Activated T-cell treated with anti-CD3 and anti-CD28 coated beads, Interleukin-2, amount 50 U/mL, for 72 hours (primary cell): Measurements from ENCODE around the gene LAMA5. TPM values are rescaled to one million over a fixed set of nuclear protein-coding genes. Genes with fewer than 3 reads are reported as not detected.

ENCODE experiments used
- ATAC-seq, 2 donors: fragments of 150-1000 bp; cut with Tn5 transposase; replicated peaks in 1 of 2; 2 replicates each; pipeline ENCODE4 v1.10.0; 2021; ENCODE audit warnings: moderate library complexity in 2 of 2, mild to moderate bottlenecking in 1 of 2
- DNase-seq, 2 donors: peaks; one replicate each; pipeline ENCODE4 v3.0.0; 2021 to 2022; ENCODE audit warnings: mixed read lengths in 1 of 2
- H3K27ac Mint-ChIP-seq: one replicate; pipeline ENCODE4 v1.8.0; 2022; ENCODE audit warnings: mild to moderate bottlenecking, moderate library complexity, mixed read lengths
- H3K27me3 Mint-ChIP-seq: one replicate; pipeline ENCODE4 v1.8.0; 2022; ENCODE audit warnings: low read depth, mixed read lengths
- H3K36me3 Mint-ChIP-seq, 2 donors: one replicate each; pipeline ENCODE4 v1.8.0; 2022; ENCODE audit warnings: mixed read lengths in 2 of 2, mild to moderate bottlenecking in 1 of 2; ENCODE audit not compliant: insufficient read depth in 2 of 2
- H3K4me1 Mint-ChIP-seq: one replicate; pipeline ENCODE4 v1.8.0; 2022; ENCODE audit warnings: low read depth, mixed read lengths
- H3K4me3 Mint-ChIP-seq, 2 donors: one replicate each; pipeline ENCODE4 v1.8.0; 2022; ENCODE audit warnings: mild to moderate bottlenecking in 2 of 2, mixed read lengths in 2 of 2, moderate library complexity in 2 of 2
- H3K9me3 Mint-ChIP-seq, 2 donors: one replicate each; pipeline ENCODE4 v1.8.0; 2022; ENCODE audit warnings: mixed read lengths in 2 of 2
- total RNA-seq, 2 donors: library from RNA; stranded (reverse); gene quantifications; one replicate each; pipeline ENCODE4 v1.2.3, GENCODE V29; 2022

LAMA5 gene
- total RNA-seq, 2 donors from 2014 or later: 0.86 to 0.99 TPM

GRCh38 chr20:62353289-62354030 lies 13.7 kb downstream of the LAMA5 start:
- Mint-ChIP-seq H3K9me3 (peaks cover 4 to 5% of the 10 kb centered on the region in 2 donors), H3K27me3 (no peaks in the 10 kb centered on the region), H3K4me3 (no peak overlapping the region), H3K27ac (no peak overlapping the region), H3K4me1 (no peaks in the 10 kb centered on the region), H3K36me3 (peaks cover 4 to 5% of the 10 kb centered on the region in 2 donors)
- ATAC-seq (no peak), DNase-seq (no peak)

- ATAC-seq (no peak), DNase-seq (no peak)
- Mint-ChIP-seq H3K9me3 (peaks cover 4 to 7% of the 10 kb centered on the region in 2 donors), H3K36me3 (peaks cover 5 to 6% of the 10 kb centered on the region in 2 donors), H3K27ac (no peak overlapping the region), H3K4me1 (no peaks in the 10 kb centered on the region), H3K4me3 (no peak overlapping the region), H3K27me3 (no peaks in the 10 kb centered on the region)
These were observed 14.5 kb downstream of the LAMA5 start for GRCh38 chr20:62352402-62353288.

GRCh38 chr20:62351469-62352401 lies 15.4 kb downstream of the LAMA5 start:
- Mint-ChIP-seq H3K4me3 (no peak overlapping the region), H3K36me3 (peaks cover 5 to 6% of the 10 kb centered on the region in 2 donors), H3K9me3 (peaks cover 4 to 7% of the 10 kb centered on the region in 2 donors), H3K27me3 (no peaks in the 10 kb centered on the region), H3K27ac (no peak overlapping the region), H3K4me1 (no peaks in the 10 kb centered on the region)
- DNase-seq (no peak), ATAC-seq (no peak)

- ATAC-seq (no peak), DNase-seq (no peak)
- H3K36me3 Mint-ChIP-seq: peaks cover 5 to 6% of the 10 kb centered on the region in 2 donors
- H3K4me1 Mint-ChIP-seq: no peaks in the 10 kb centered on the region
- peaks cover 4 to 7% of the 10 kb centered on the region in 2 donors for H3K9me3 Mint-ChIP-seq
- no peak overlapping the region for H3K27ac Mint-ChIP-seq
- H3K4me3 Mint-ChIP-seq: no peak overlapping the region
- H3K27me3 Mint-ChIP-seq: no peaks in the 10 kb centered on the region
These were observed 16.3 kb downstream of the LAMA5 start for GRCh38 chr20:62350629-62351422.

- ATAC-seq (no peak), DNase-seq (no peak)
- no peak overlapping the region for H3K4me3 Mint-ChIP-seq
- no peaks in the 10 kb centered on the region for H3K4me1 Mint-ChIP-seq
- peaks cover 4 to 7% of the 10 kb centered on the region in 2 donors for H3K9me3 Mint-ChIP-seq
- H3K36me3 Mint-ChIP-seq: peaks cover 5 to 6% of the 10 kb centered on the region in 2 donors
- no peaks in the 10 kb centered on the region for H3K27me3 Mint-ChIP-seq
- H3K27ac Mint-ChIP-seq: no peak overlapping the region
These were observed 16.9 kb downstream of the LAMA5 start for GRCh38 chr20:62350098-62350628.

GRCh38 chr20:62349556-62350097 lies 17.5 kb downstream of the LAMA5 start:
- Mint-ChIP-seq H3K4me1 (no peaks in the 10 kb centered on the region), H3K9me3 (peaks cover 4 to 7% of the 10 kb centered on the region in 2 donors), H3K4me3 (no peak overlapping the region), H3K27ac (no peak overlapping the region), H3K27me3 (no peaks in the 10 kb centered on the region), H3K36me3 (peaks cover 5 to 6% of the 10 kb centered on the region in 2 donors)
- DNase-seq (no peak), ATAC-seq (no peak)

GRCh38 chr20:62348604-62349003 lies 18.5 kb downstream of the LAMA5 start:
- H3K27ac Mint-ChIP-seq: no peak overlapping the region
- H3K4me1 Mint-ChIP-seq: no peaks in the 10 kb centered on the region
- no peaks in the 10 kb centered on the region for H3K27me3 Mint-ChIP-seq
- ATAC-seq (no peak), DNase-seq (no peak)
- peaks cover 5 to 6% of the 10 kb centered on the region in 2 donors for H3K36me3 Mint-ChIP-seq
- no peak overlapping the region for H3K4me3 Mint-ChIP-seq
- H3K9me3 Mint-ChIP-seq: peaks cover 4 to 7% of the 10 kb centered on the region in 2 donors

GRCh38 chr20:62347445-62347844 lies 19.7 kb downstream of the LAMA5 start:
- no peak overlapping the region for H3K4me3 Mint-ChIP-seq
- no peaks in the 10 kb centered on the region for H3K4me1 Mint-ChIP-seq
- DNase-seq (no peak), ATAC-seq (no peak)
- H3K36me3 Mint-ChIP-seq: peaks cover 5 to 6% of the 10 kb centered on the region in 2 donors
- no peaks in the 10 kb centered on the region for H3K27me3 Mint-ChIP-seq
- peaks cover 4 to 7% of the 10 kb centered on the region in 2 donors for H3K9me3 Mint-ChIP-seq
- H3K27ac Mint-ChIP-seq: no peak overlapping the region

GRCh38 chr20:62347151-62347404 lies 20.0 kb downstream of the LAMA5 start:
- ATAC-seq: no peak
- H3K36me3 Mint-ChIP-seq: peaks cover 5 to 6% of the 10 kb centered on the region in 2 donors
- H3K27ac Mint-ChIP-seq: no peak overlapping the region
- no peak for DNase-seq
- H3K4me3 Mint-ChIP-seq: no peak overlapping the region
- no peaks in the 10 kb centered on the region for H3K4me1 Mint-ChIP-seq
- H3K27me3 Mint-ChIP-seq: no peaks in the 10 kb centered on the region
- H3K9me3 Mint-ChIP-seq: peaks cover 4 to 7% of the 10 kb centered on the region in 2 donors

GRCh38 chr20:62346398-62347150 lies 20.5 kb downstream of the LAMA5 start:
- Mint-ChIP-seq H3K4me1 (no peaks in the 10 kb centered on the region), H3K27ac (no peak overlapping the region), H3K27me3 (no peaks in the 10 kb centered on the region), H3K4me3 (no peak overlapping the region), H3K36me3 (peaks cover 5 to 6% of the 10 kb centered on the region in 2 donors), H3K9me3 (peaks cover 4 to 7% of the 10 kb centered on the region in 2 donors)
- no peak for ATAC-seq
- DNase-seq: no peak

- peaks cover 5 to 6% of the 10 kb centered on the region in 2 donors for H3K36me3 Mint-ChIP-seq
- ATAC-seq (no peak), DNase-seq (no peak)
- no peaks in the 10 kb centered on the region for H3K27me3 Mint-ChIP-seq
- no peaks in the 10 kb centered on the region for H3K4me1 Mint-ChIP-seq
- H3K9me3 Mint-ChIP-seq: peaks cover 4 to 7% of the 10 kb centered on the region in 2 donors
- H3K4me3 Mint-ChIP-seq: no peak overlapping the region
- no peak overlapping the region for H3K27ac Mint-ChIP-seq
These were observed 21.3 kb downstream of the LAMA5 start for GRCh38 chr20:62345681-62346370.
